ENCODE measurements around the gene ABCD3.

Gene ABCD3

GRCh38 chr1:94522304-94522703 is 104.1 kb downstream of the ABCD3 start:
- H3K9ac ChIP-seq = no peak overlapping the region
- no peak overlapping the region for H3K27ac ChIP-seq
- no peak overlapping the region for H3K4me2 ChIP-seq
- no peak overlapping the region for H2AFZ ChIP-seq (ENCODE audit: low read depth)
- H4K20me1 ChIP-seq (ENCODE audit: insufficient read depth) = no peaks in the 10 kb centered on the region
- H3K36me3 ChIP-seq (ENCODE audit: insufficient read depth) = no peaks in the 10 kb centered on the region
- TF ChIP-seq CTCF (conservative IDR thresholded peaks at IDR 0.05; ENCODE audit: low read depth, low read length) = no peak
- H3K4me3 ChIP-seq (IDR thresholded peaks at IDR 0.05; ENCODE audit: insufficient read depth, low read depth, low read length) = no peak overlapping the region
- H3K4me1 ChIP-seq (ENCODE audit: low read depth, poor library complexity, severe bottlenecking) = no peaks in the 10 kb centered on the region
- H3K79me2 ChIP-seq (ENCODE audit: insufficient read depth, low read depth) = no peaks in the 10 kb centered on the region
- no peaks in the 10 kb centered on the region for H3K27me3 ChIP-seq (ENCODE audit: insufficient read depth, low read depth)

GRCh38 chr1:94524531-94524930 is 106.3 kb downstream of the ABCD3 start:
- H3K27me3 ChIP-seq (ENCODE audit: insufficient read depth, low read depth) = no peaks in the 10 kb centered on the region
- TF ChIP-seq CTCF (conservative IDR thresholded peaks at IDR 0.05; ENCODE audit: low read depth, low read length) = no peak
- no peak overlapping the region for H3K4me3 ChIP-seq (IDR thresholded peaks at IDR 0.05; ENCODE audit: insufficient read depth, low read depth, low read length)
- no peaks in the 10 kb centered on the region for H3K79me2 ChIP-seq (ENCODE audit: insufficient read depth, low read depth)
- H4K20me1 ChIP-seq (ENCODE audit: insufficient read depth) = no peaks in the 10 kb centered on the region
- no peak overlapping the region for H2AFZ ChIP-seq (ENCODE audit: low read depth)
- no peaks in the 10 kb centered on the region for H3K36me3 ChIP-seq (ENCODE audit: insufficient read depth)
- no peak overlapping the region for H3K4me2 ChIP-seq
- no peak overlapping the region for H3K27ac ChIP-seq
- no peak overlapping the region for H3K9ac ChIP-seq
- H3K4me1 ChIP-seq (ENCODE audit: low read depth, poor library complexity, severe bottlenecking) = no peaks in the 10 kb centered on the region

- no peak for TF ChIP-seq CTCF (conservative IDR thresholded peaks at IDR 0.05; ENCODE audit: low read depth, low read length)
- H3K4me1 ChIP-seq (ENCODE audit: low read depth, poor library complexity, severe bottlenecking) = no peaks in the 10 kb centered on the region
- no peak overlapping the region for H3K9ac ChIP-seq
- no peaks in the 10 kb centered on the region for H3K36me3 ChIP-seq (ENCODE audit: insufficient read depth)
- H3K27ac ChIP-seq = no peak overlapping the region
- H2AFZ ChIP-seq (ENCODE audit: low read depth) = no peak overlapping the region
- H3K4me3 ChIP-seq (IDR thresholded peaks at IDR 0.05; ENCODE audit: insufficient read depth, low read depth, low read length) = no peak overlapping the region
- no peaks in the 10 kb centered on the region for H3K79me2 ChIP-seq (ENCODE audit: insufficient read depth, low read depth)
- H4K20me1 ChIP-seq (ENCODE audit: insufficient read depth) = no peaks in the 10 kb centered on the region
- H3K27me3 ChIP-seq (ENCODE audit: insufficient read depth, low read depth) = no peaks in the 10 kb centered on the region
- H3K4me2 ChIP-seq = no peak overlapping the region
These were observed 108.2 kb downstream of the ABCD3 start for GRCh38 chr1:94526152-94526980.

GRCh38 chr1:94527447-94528031 is 109.3 kb downstream of the ABCD3 start:
- no peak for TF ChIP-seq CTCF (conservative IDR thresholded peaks at IDR 0.05; ENCODE audit: low read depth, low read length)
- Histone ChIP-seq H3K9ac (no peak overlapping the region), H3K4me3 (IDR thresholded peaks at IDR 0.05; ENCODE audit: insufficient read depth, low read depth, low read length) (no peak overlapping the region), H3K27me3 (ENCODE audit: insufficient read depth, low read depth) (no peaks in the 10 kb centered on the region), H3K79me2 (ENCODE audit: insufficient read depth, low read depth) (no peaks in the 10 kb centered on the region), H3K36me3 (ENCODE audit: insufficient read depth) (no peaks in the 10 kb centered on the region), H4K20me1 (ENCODE audit: insufficient read depth) (no peaks in the 10 kb centered on the region), H3K4me1 (ENCODE audit: low read depth, poor library complexity, severe bottlenecking) (no peaks in the 10 kb centered on the region), H2AFZ (ENCODE audit: low read depth) (no peak overlapping the region), H3K4me2 (no peak overlapping the region), H3K27ac (no peak overlapping the region)

Measured in KMS-11 (cell line).